Neural cell (in vitro differentiated cells): ENCODE results near the gene UBE2O. TPM values are rescaled to one million over a fixed set of nuclear protein-coding genes. Genes with fewer than 3 reads are reported as not detected.

Source experiments
- H2AFZ ChIP-seq: fragments of 200-600, 300-800 bp; sonication (generic), shearing (Covaris generic); 2 replicates; pipeline ENCODE4 v1.6.0; 2014; ENCODE audit warnings: low read depth, mild to moderate bottlenecking, antibody characterized with exemption, low read length, moderate library complexity
- H3F3A ChIP-seq: fragments of 200-600 bp; shearing (Covaris generic); 2 replicates; pipeline ENCODE4 v1.6.1; 2016; ENCODE audit warnings: mild to moderate bottlenecking, moderate library complexity, mixed read lengths, antibody characterized with exemption, low read length; ENCODE audit not compliant: insufficient read depth, poor library complexity, severe bottlenecking
- H3K27ac ChIP-seq: fragments of 200-600, 300-800 bp; sonication (generic), shearing (Covaris generic); 2 replicates; pipeline ENCODE4 v1.5.1; 2014; ENCODE audit warnings: mild to moderate bottlenecking, low read length, moderate library complexity
- H3K27me3 ChIP-seq: fragments of 300-800, 200-600 bp; sonication (generic), shearing (Covaris generic); 2 replicates; pipeline ENCODE4 v1.6.0; 2014; ENCODE audit warnings: mild to moderate bottlenecking, low read depth, low read length, moderate library complexity; ENCODE audit not compliant: insufficient read depth
- H3K36me3 ChIP-seq: fragments of 300-800, 200-600 bp; sonication (generic), shearing (Covaris generic); 2 replicates; pipeline ENCODE4 v1.5.1; 2014; ENCODE audit warnings: mild to moderate bottlenecking, antibody characterized with exemption, low read length, moderate library complexity; ENCODE audit not compliant: insufficient read depth
- H3K4me2 ChIP-seq: fragments of 300-800, 200-600 bp; sonication (generic), shearing (Covaris generic); 2 replicates; pipeline ENCODE4 v1.6.0; 2014; ENCODE audit warnings: mild to moderate bottlenecking, low read length
- H3K4me3 ChIP-seq: fragments of 300-800, 200-600 bp; sonication (generic), shearing (Covaris generic); 2 replicates; pipeline ENCODE4 v1.5.1; 2014; ENCODE audit warnings: mild to moderate bottlenecking, low read length, moderate library complexity
- H3K79me2 ChIP-seq: fragments of 200-600 bp; shearing (Covaris generic); replicated peaks from 2 replicates; pipeline ENCODE4 v1.6.0; 2014; ENCODE audit warnings: mild to moderate bottlenecking, low read length, moderate library complexity; ENCODE audit not compliant: insufficient read depth
- H3K9ac ChIP-seq: fragments of 300-800, 200-600 bp; sonication (generic), shearing (Covaris generic); 2 replicates; pipeline ENCODE4 v1.6.1; 2016; ENCODE audit warnings: mild to moderate bottlenecking, low read length, mixed read lengths
- H3K9me2 ChIP-seq: fragments of 200-600 bp; shearing (Covaris generic); 2 replicates; pipeline ENCODE4 v1.6.1; 2016; ENCODE audit warnings: mild to moderate bottlenecking, low read length, mixed read lengths; ENCODE audit not compliant: insufficient read depth
- H3K9me3 ChIP-seq: fragments of 200-600, 300-800 bp; sonication (generic), shearing (Covaris generic); 2 replicates; pipeline ENCODE4 v1.6.1; 2016; ENCODE audit warnings: mild to moderate bottlenecking, mixed run types, low read length, moderate library complexity, mixed read lengths
- H4K20me1 ChIP-seq: fragments of 200-600 bp; shearing (Covaris generic); 2 replicates; pipeline ENCODE4 v1.6.1; 2016; ENCODE audit warnings: mild to moderate bottlenecking, mixed run types; ENCODE audit not compliant: insufficient read depth
- CTCF ChIP-seq: fragments of 450-650 bp; IDR thresholded peaks from 2 replicates; pipeline ENCODE4 v1.5.1; 2014; ENCODE audit warnings: antibody characterized with exemption, mild to moderate bottlenecking, moderate library complexity; ENCODE audit not compliant: poor library complexity, severe bottlenecking
- EP300 ChIP-seq: fragments of 450-650 bp; conservative IDR thresholded peaks from 2 replicates; pipeline ENCODE4 v1.6.1; 2014; ENCODE audit warnings: antibody characterized with exemption, mild to moderate bottlenecking, moderate library complexity; ENCODE audit not compliant: poor library complexity, severe bottlenecking
- EZH2 ChIP-seq: fragments of 200-600, 300-800 bp; shearing (Covaris generic), sonication (generic); IDR thresholded peaks from 2 replicates; pipeline ENCODE4 v1.6.1; 2014; ENCODE audit warnings: antibody characterized with exemption, low read length, borderline replicate concordance, mild to moderate bottlenecking; ENCODE audit not compliant: insufficient read depth, poor library complexity, severe bottlenecking
- MXI1 ChIP-seq: fragments of 450-650 bp; conservative IDR thresholded peaks from 2 replicates; pipeline ENCODE4 v1.6.1; 2014; ENCODE audit warnings: antibody characterized with exemption, mild to moderate bottlenecking; ENCODE audit not compliant: poor library complexity, severe bottlenecking
- POLR2AphosphoS5 ChIP-seq: IDR thresholded peaks from 2 replicates; pipeline ENCODE4 v1.6.1; 2012
- RAD21 ChIP-seq: fragments of 450-650 bp; conservative IDR thresholded peaks from 2 replicates; pipeline ENCODE4 v1.6.1; 2014; ENCODE audit warnings: antibody characterized with exemption, mild to moderate bottlenecking, moderate library complexity
- SMC3 ChIP-seq: fragments of 450-650 bp; conservative IDR thresholded peaks from 2 replicates; pipeline ENCODE4 v1.6.1; 2014; ENCODE audit warnings: antibody characterized with exemption, mild to moderate bottlenecking, moderate library complexity; ENCODE audit not compliant: poor library complexity
- TAF1 ChIP-seq: IDR thresholded peaks from 2 replicates; pipeline ENCODE4 v1.6.1; 2012; ENCODE audit warnings: low read depth
- polyA plus RNA-seq: library from polyadenylated mRNA; depleted of rRNA; stranded (reverse); fragments of >200 nt; gene quantifications from 2 replicates; pipeline ENCODE4 v1.2.3, GENCODE V29; 2014
- TF ChIP-seq, protein P1 (sequence below): IDR thresholded peaks from 2 replicates; pipeline ENCODE4 v1.6.1; 2012; ENCODE audit warnings: borderline replicate concordance

The UBE2O gene
- polyA plus RNA-seq, 1 donor from 2014 or later = 28.0 TPM

- no peaks in the 10 kb centered on the region for H3K27me3 ChIP-seq
- H3K27ac ChIP-seq = no peak overlapping the region
- TF ChIP-seq, protein P1, sequence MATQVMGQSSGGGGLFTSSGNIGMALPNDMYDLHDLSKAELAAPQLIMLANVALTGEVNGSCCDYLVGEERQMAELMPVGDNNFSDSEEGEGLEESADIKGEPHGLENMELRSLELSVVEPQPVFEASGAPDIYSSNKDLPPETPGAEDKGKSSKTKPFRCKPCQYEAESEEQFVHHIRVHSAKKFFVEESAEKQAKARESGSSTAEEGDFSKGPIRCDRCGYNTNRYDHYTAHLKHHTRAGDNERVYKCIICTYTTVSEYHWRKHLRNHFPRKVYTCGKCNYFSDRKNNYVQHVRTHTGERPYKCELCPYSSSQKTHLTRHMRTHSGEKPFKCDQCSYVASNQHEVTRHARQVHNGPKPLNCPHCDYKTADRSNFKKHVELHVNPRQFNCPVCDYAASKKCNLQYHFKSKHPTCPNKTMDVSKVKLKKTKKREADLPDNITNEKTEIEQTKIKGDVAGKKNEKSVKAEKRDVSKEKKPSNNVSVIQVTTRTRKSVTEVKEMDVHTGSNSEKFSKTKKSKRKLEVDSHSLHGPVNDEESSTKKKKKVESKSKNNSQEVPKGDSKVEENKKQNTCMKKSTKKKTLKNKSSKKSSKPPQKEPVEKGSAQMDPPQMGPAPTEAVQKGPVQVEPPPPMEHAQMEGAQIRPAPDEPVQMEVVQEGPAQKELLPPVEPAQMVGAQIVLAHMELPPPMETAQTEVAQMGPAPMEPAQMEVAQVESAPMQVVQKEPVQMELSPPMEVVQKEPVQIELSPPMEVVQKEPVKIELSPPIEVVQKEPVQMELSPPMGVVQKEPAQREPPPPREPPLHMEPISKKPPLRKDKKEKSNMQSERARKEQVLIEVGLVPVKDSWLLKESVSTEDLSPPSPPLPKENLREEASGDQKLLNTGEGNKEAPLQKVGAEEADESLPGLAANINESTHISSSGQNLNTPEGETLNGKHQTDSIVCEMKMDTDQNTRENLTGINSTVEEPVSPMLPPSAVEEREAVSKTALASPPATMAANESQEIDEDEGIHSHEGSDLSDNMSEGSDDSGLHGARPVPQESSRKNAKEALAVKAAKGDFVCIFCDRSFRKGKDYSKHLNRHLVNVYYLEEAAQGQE = no peak
- TF ChIP-seq SMC3 = no peak
- no peak for TF ChIP-seq EP300
- TF ChIP-seq POLR2AphosphoS5 = no peak
- no peak for TF ChIP-seq RAD21
- no peak overlapping the region for H3K9ac ChIP-seq
- H3K79me2 ChIP-seq = no peaks in the 10 kb centered on the region
- H3K4me3 ChIP-seq = no peak overlapping the region
- no peaks in the 10 kb centered on the region for H3F3A ChIP-seq
- no peaks in the 10 kb centered on the region for H4K20me1 ChIP-seq
- H3K4me2 ChIP-seq = no peak overlapping the region
- no peaks in the 10 kb centered on the region for H3K36me3 ChIP-seq
- H3K9me2 ChIP-seq = no peaks in the 10 kb centered on the region
- no peak overlapping the region for H2AFZ ChIP-seq
- no peaks in the 10 kb centered on the region for H3K9me3 ChIP-seq
Measured at GRCh38 chr17:76475302-76475701, 22.4 kb upstream of the UBE2O start.

DNA sequence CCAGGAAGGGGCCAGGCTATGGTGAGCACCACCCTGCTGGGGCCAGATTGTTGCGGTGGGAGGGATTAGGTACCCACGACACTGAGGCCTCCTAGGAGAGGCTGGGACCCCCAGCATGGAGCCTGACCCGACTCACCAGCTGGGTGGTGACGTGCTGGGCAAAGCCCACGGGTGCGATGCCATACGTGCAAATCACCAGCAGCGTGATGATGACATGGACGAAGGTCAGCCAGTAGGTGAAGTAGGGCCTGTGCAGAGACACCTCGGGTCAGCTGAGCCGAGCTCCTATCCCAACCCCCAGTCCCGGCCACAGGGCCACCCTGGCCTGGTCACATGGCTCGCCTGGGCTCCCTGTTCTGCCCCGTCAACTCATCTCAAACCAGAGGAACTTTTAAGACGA is 21.9 kb upstream of the UBE2O start:
- H2AFZ ChIP-seq = no peak overlapping the region
- no peaks in the 10 kb centered on the region for H3K9me3 ChIP-seq
- H3K4me2 ChIP-seq = no peak overlapping the region
- H4K20me1 ChIP-seq = no peaks in the 10 kb centered on the region
- no peak for TF ChIP-seq POLR2AphosphoS5
- TF ChIP-seq CTCF = no peak
- no peak for TF ChIP-seq RAD21
- no peak for TF ChIP-seq MXI1
- no peak for TF ChIP-seq SMC3
- no peak for TF ChIP-seq EP300
- TF ChIP-seq TAF1 = no peak
- TF ChIP-seq EZH2 = no peak
- TF ChIP-seq, protein P1 = no peak
- no peak overlapping the region for H3K27ac ChIP-seq
- no peaks in the 10 kb centered on the region for H3K79me2 ChIP-seq
- no peak overlapping the region for H3K4me3 ChIP-seq
- no peaks in the 10 kb centered on the region for H3F3A ChIP-seq
- no peaks in the 10 kb centered on the region for H3K27me3 ChIP-seq
- no peak overlapping the region for H3K9ac ChIP-seq
- H3K36me3 ChIP-seq = no peaks in the 10 kb centered on the region
- H3K9me2 ChIP-seq = no peaks in the 10 kb centered on the region
